ENCODE measurements around the gene SERHL2.
"Not testable (repeated sequence)": the region's sequence is repeated elsewhere in the genome, so short reads cannot be mapped to it uniquely, and the experiment has no call there.

SERHL2 gene, protein sequence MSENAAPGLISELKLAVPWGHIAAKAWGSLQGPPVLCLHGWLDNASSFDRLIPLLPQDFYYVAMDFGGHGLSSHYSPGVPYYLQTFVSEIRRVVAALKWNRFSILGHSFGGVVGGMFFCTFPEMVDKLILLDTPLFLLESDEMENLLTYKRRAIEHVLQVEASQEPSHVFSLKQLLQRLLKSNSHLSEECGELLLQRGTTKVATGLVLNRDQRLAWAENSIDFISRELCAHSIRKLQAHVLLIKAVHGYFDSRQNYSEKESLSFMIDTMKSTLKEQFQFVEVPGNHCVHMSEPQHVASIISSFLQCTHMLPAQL

DNA sequence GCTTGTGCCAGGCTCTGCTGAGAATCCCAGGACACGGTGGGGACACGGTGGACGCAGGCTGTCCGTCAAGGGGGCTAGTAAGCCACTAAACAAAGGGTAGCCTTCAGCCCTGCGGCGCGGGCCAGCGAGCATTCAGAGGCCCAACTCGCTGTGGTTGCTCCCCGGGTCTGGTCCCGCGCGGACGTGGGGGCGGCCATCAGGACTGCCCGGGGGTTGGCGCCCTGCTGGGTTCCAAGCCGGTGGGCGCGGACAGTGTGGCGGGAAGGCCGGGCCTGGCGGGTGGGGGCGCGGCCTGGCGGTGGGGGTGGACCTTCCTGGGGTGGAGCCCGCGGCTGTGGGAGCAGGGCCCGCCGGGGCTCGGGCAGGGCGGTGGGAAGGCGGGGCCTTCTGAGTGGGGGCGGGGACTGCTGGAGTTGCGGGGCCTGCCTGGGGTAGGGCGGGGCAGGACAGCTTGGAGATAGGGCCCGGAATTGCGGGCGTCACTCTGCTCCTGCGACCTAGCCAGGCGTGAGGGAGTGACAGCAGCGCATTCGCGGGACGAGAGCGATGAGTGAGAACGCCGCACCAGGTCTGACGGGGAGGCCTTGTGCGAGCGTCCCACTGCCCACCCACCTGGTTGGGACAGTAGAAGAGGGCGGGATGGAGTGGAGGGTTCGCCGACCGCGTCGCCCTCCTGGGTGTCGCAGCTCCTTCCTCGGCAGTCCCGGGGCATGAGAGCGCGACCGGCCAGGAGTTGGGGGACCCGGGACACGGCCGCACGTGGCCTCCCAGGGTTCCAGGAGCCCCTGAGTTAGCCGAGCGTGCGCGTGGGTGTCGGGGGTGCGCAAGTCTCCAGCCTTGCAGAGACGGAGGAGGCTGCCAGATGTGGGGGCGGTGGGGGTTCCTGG, at the start of gene SERHL2:
SERHL2 (plus strand) TSS at position 482 of the 887 bp plus-strand sequence; CDS start at position 547, 65 bp downstream.
- peak; percentile 67 to 89 (median 84) for DNase-seq (ENCODE audit: low read depth in 3 of 3)

DNA sequence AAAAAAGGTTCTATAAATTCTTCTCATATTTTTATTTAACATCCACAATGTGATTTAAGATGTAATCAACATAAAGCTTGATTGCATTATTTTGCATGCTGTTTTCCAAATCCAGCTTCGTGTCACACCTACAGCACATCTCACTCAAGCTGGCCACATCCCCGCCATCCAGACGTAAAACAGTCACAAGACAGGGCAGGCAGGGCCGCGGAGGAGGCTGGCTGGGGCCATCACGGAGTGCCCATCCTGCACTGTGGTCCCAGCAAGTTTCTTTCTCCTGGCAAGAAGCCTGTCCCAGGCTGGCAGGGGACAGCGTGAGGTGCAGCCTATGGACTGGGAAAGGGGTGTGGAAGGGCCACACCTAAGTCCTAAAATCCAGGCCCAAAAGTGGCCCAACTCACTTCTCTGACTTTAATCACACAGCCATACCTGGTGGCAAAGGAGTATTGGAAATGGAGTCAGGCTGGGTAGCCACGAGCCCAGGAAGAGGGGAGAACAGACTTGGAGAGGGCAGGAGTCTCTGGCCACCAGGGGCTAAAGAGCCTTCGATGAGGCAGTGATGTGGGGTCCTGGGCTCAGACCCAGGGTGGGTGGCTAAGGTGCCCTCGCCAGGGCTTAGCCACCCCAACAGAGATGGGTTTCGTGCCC, 45.3 kb upstream of the SERHL2 start:
- DNase-seq (ENCODE audit: low read depth in 3 of 3), result not testable (repeated sequence)

DNA sequence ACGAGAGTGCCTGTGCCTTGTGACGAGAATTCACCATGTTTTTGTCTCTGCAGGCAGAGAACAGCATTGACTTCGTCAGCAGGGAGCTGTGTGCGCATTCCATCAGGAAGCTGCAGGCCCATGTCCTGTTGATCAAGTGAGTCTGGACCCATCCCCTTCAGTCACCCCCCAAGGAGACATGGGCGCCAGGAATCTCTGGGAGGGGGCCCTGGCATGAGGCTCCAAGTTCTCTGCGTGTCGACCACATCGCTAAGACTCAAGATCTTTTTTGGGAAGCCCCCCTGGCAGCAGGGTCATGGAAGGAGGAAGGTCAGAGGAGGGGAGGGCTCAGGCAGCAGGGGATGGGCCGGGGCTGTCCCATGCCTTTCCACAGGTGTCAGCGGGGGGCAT, 44.8 kb upstream of the SERHL2 start:
- DNase-seq (ENCODE audit: low read depth in 3 of 3), result not testable (repeated sequence)

DNA sequence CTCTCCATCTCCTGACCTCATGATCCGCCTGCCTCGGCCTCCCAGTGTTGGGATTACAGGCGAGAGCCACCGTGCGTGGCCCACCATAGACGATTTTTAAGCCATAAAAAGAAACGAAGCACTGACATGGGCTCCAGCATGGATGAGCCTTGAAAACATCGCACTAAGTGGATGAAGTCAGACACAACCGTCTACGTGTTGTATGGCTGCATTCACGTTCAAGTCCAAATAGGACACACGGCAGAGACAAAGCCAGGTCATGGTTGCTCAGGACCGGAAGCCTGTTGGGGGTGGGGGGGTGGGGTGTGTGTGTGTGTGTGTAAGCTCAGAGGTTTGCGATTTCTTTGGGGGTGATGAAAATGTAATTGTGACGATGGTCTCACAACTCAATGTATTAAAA, 44.2 kb upstream of the SERHL2 start:
- no peak for DNase-seq (ENCODE audit: low read depth in 3 of 3)

DNA sequence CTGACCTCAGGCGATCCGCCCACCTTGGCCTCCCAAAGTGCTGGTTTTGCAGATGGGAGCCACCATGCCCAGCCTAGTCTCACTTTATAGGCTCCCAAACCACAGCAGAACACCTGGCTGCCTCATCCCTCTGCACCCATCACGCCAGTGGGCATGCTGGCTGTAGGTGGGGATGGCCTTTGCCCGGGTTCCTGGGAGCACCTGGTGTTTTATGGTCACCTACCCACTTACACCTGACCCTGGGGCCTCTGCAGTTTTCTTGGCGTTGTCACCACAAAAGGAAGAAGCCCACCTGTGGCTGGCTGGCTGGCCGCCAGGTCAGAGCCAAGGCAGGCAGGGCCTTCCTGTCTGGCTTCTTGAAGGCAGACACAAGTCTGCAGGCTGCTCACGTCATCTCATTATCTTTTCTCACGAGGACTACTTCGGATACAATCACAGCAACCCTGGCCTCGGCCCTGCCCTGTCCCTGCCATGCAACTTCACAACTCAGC, 42.3 kb upstream of the SERHL2 start:
- DNase-seq (ENCODE audit: low read depth in 3 of 3), result no peak

DNA sequence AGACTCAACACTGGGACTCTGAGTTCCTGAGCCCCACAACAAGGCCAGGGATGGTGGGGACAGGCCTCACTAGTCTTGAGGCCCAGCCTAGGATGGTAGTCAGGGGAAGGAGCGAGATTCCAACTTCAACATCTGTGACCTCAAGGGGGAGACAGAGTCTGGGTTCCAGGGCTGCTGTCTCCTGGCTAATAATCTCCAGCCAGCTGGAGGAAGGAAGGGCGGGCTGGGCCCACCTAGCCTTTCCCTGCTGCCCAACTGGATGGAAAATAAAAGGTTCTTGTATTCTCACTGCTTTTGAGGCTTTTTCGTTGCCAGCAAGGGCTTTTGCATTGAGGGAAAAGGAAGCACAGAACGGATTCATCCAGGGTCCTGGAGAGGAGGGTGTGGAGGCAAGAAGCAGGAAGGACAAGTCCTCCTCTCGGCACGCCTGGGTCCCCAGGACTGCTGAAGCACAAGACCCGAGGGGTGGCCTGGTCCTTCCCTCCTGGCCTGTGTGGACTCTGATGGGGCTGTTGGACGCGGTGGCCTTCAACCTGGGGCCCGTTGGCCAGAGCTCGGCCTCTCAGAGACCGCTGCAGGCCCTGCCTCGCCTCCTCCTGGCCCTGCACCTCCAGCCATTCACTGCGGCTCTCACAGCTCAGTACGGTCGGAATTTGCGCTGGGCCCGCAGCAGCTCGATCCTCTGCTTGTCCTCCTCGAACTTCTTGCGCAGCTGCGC, 41.3 kb upstream of the SERHL2 start:
- DNase-seq (ENCODE audit: low read depth in 3 of 3), result not testable (repeated sequence)

DNA sequence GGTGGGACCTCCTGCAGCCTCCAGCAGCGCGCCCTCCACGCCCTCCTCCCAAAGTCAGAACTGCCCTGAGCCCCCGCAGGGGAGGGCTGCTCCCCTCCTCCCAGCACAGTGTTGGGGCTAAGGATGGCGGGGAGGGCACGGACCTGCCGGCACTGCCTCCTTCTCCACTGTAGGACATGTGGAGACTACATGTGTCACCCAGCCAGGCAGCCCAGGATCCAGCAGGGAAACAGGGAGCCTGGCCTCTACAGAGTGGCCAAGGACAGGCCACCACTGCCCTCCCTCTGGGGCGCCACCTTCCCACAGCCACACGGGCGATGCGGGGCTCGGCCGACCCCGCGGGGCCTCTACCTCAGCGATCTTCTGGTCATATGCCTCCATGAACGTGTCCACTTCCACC, 39.4 kb upstream of the SERHL2 start:
- DNase-seq (ENCODE audit: low read depth in 3 of 3), result not testable (repeated sequence)

DNA sequence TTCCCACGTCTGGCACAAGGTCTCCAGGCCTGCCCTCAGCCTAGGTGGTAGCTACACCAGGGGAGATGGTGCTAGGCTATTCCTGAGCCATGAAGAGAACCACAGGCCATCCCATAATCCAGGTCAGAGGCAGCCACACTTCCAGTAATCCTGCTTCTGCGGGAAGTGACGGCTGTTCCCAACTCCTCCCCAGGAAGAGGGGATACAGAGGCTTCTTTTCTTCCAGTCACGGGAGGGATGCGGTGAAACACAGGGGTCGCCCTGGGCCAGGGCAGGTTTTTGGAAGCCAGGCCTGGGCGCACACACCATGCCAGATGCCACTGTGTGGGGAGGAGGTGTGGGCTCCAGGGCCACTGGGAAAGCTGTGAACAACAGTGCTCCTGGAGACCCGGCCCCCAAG, 38.5 kb upstream of the SERHL2 start:
- not testable (repeated sequence) for DNase-seq (ENCODE audit: low read depth in 3 of 3)

DNA sequence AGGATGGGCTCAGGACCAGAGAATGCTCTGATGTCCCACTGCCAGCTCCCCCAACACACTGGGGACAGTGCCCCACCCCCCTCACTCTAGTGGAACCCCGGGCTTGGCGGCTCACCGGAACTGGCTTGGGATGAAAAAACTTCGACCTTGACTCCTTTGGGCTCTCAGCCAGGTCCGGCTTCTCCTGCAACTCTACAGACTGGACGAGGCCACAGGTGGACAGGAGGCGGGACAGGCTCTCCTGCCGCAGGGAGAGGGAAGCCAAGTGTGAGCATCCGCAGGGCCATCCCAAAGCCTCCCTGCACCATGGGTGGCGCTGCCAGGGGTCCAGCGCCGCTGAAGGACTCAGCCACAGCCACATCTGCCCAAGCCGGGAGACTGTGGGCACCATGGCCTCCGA, 37.9 kb upstream of the SERHL2 start:
- no peak for DNase-seq (ENCODE audit: low read depth in 3 of 3)

DNA sequence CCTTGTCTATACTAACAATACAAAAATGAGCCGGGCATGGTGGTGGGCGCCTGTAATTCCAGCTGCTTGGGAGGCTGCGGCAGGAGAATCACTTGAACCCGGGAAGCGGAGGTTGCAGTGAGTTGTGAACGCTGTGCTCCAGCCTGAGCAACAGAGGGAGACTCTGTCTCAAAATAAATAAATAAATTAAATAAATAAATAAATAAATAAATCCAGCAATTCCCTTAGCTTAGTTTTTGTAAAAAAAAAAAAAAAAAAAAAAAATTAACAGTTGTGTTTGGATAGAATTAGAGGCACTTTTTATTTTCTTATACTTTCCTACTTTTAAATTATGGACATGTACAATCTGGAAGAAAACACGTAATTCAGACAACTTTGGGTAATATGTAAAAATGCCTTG, 36.7 kb upstream of the SERHL2 start:
- DNase-seq (ENCODE audit: low read depth in 3 of 3), result not testable (repeated sequence)

DNA sequence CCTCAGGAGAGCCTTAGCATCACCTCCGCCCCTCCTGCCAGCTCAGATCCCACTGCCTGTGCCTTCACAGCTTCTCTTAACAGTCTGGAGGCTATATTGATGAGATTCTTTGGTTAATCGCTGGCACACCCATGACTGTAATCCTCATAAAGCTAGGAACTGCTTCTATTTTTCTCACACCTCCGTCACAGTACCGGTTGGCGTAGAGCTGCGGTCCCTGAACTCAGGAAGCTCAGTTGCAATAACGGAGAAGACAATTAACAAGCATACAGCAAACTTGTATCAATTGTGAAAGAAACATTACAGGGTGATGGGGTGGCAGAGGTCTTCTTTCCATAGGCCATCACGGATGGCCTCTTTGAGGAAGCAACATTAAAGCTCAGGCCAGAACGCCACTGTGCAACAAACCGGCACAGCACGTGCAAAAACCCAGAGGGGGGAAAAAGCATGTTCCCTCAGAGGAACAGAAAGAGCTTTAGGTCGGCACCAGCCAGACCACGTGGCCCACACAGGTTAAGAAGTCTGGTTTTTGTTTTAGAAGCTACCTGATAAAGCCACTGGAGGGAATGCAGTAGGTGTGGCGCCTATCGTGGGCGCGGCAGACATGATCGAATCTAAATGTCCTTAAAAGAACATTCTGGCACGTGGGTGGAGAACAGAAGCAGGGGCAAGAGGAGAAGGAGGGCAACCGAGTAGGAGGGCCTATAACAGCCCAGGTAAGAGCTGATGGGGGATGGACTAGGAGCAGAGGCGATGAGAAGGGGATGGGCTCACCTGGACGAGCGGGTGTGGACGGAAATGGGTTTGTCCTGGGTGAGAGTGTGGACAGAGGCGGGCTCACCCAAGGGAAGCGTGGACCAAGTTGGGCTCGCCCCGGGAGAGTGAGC, 34.9 kb upstream of the SERHL2 start:
- not testable (repeated sequence) for DNase-seq (ENCODE audit: low read depth in 3 of 3)

DNA sequence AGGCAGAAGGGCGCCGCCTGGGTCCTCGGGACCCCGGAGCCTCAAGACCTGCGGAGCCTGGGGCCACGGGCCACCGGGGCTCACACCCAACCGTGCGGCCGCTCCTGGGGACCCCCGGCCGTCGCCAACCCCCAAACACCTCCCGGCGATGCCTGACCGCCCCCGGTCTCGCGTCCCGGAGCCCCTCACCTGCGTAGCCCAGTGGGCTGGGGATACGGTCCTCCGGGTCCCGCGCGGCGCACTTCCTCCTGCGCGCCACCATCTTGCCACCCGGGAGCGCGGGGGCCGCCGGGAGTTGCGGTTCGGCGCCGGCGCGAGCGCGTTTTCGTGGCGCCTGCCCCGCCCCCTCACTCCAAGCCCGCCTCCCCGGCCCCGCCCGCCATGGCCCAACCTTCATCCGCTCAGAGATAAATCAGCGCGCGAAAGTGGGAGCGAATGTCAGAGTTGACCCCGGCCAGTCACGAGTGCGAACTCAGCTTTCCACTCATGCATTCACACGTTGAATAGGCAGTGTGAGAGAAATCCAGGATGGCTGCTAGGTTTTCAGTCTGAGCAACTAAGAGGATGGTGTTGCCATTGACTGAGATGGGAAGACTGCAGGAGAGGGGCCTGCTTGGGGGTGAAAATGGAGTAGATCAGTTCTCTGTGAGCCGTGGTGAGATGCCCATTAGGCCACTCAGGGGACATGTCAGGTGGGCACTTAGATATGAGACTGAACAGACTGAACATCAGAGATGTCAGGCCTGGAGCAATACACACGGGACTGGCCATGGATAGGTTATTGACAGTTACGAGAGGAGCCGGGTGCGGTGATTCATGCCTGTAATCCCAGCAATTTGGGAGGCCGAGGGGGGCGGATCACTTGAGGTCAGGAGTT, 34.0 kb upstream of the SERHL2 start, which contains the start of gene RRP7A:
RRP7A (minus strand) TSS at position 272 of the 877 bp plus-strand sequence; CDS start at position 262, 10 bp downstream.
- peak; percentile 73 to 83 (median 83) for DNase-seq (ENCODE audit: low read depth in 3 of 3)

DNA sequence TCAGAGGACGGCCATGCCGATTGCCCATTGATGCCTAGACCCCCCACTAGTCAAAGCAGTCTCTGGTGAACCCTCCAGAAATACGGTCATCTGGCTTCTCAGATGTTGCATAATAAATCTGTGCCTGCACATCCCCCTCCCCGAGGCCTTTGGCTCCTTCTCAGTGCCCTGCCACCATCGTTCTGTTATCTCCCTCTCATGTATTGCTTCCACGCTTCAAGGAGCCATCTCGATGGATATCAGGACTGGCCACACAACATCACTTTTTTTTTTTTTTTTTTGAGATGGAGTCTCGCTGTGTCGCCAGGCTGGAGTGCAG, 32.6 kb upstream of the SERHL2 start:
- DNase-seq (ENCODE audit: low read depth in 3 of 3), result no peak

DNA sequence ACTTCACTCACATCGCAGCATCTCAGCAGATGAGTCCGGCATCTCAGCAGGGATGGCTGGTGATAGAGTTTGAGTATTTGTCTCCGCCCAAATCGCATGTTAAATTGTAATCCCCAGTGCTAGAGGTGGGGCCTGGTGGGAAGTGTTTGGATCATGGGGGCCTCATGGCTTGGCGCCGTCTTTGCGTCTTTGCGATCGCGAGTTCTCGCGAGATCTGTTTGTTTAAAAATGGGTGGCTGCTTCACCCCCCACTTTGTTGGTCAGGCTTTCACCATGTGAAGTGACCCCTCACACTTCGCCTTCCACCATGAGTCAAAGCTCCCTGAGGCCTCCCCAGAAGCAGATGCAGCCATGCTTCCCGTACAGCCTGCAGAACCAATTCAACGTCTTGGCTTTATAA, 31.2 kb upstream of the SERHL2 start:
- no peak for DNase-seq (ENCODE audit: low read depth in 3 of 3)

DNA sequence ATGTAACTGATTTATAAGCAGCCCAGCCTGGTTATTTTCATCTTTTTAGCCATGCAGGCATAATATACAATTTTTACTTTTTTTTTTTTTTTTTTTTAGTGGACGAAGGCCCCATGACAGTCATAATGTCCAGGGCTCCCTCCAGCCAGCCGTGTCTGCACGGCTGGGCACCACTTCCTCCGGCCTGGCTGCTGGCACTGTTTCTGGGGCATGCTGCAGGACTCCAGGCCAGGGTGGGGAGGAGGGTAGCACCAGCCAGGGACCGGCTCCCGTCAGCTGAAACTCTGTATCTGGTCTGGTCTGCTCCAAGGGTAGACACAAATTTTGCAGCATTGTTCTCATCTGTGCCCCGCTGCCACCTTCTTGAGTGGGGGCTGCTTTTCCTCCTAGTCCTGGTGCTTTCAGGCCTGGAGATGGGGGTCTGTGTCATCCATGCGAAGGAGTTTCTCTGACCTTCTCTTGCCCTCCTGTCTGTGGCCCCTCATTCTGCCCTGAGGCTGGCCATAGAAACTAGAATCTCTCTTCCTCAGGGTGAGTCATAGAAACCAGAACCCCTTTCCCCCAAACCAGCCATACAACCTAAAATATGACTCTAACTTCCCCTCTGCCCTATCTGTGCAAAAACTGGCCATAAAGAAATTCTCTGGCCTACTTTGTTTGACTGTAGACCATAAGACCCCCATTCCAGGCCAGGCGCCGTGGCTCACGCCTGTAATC, 25.0 kb upstream of the SERHL2 start:
- no peak for DNase-seq (ENCODE audit: low read depth in 3 of 3)

DNA sequence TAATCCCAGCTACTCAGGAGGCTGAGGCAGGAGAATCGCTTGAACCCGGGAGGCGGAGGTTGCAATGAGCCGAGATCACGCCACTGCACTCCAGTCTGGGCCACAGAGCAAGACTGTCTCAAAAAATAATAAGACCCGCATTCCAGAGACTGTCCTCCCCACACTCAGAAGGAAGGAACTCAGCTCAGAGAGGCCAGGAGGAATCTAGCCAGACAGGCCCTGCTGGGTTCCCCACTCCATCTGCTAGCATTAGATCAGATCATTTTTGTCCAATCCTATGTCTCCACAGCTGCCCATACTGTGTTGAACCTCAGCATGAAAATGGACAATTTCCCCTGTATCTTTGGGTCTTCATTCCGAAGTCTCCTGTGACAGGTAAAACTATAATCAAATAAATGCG, 24.3 kb upstream of the SERHL2 start:
- DNase-seq (ENCODE audit: low read depth in 3 of 3), result not testable (repeated sequence)

DNA sequence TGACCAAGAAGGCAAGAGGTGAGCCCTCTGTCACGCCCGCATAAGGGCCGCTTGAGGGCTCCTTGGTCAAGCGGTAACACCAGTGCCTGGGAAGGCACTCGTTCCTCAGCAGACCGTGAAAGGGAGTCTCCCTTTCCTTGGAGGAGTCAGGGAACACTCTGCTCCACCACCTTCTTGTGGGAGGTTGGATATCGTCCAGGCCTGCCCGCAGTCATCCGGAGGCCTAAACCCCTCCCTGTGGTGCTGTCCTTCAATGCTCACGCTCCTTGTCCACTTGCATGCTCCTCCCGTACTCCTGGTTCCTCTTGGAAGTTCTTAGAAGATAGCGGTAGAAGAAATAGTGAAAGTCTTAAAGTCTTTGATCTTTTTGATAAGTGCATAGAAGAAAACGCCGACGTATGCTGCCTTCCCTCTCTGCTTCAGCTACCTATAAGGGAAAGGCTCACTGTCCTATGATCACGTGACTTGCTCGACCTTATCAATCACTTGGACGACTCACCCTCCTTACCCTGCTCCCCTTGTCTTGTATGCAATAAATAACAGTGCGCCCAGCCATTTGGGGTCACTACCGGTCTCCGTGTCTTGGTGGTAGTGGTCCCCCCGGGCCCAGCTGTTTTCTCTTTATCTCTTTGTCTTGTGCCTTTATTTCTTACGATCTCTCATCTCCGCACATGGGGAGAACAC, 22.2 kb upstream of the SERHL2 start:
- not testable (repeated sequence) for DNase-seq (ENCODE audit: low read depth in 3 of 3)

DNA sequence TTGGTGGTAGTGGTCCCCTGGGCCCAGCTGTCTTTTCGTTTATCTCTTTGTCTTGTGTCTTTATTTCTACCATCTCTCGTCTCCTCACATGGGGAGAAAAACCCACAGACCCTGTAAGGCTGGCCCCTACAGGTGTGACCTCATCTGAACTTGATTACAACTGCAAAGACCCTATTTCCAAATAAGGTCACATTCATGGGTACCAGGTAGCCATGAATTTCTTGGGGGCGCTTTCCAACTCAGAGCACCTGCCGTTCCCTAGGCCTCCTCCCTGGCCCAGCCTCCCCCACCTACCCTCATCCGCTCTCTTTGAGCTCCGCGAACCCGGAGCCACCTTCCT, 20.1 kb upstream of the SERHL2 start:
- no peak for DNase-seq (ENCODE audit: low read depth in 3 of 3)

Measured in stimulated activated CD4-positive, alpha-beta T cell treated with anti-CD3 and anti-CD28 coated beads, TNF-alpha, amount 100 ng/mL, for 24 hours (primary cell).